MCF 10A (cell line): Measurements from ENCODE around the gene PTPN11. TPM values are rescaled to one million over a fixed set of nuclear protein-coding genes. Genes with fewer than 3 reads are reported as not detected.

Experiments used
- BruUV-seq: library from RNA; stranded (reverse); fragments of 400-500 nt; replicated peaks from 2 replicates; lab custom pipeline; 2021; lab: Mats Ljungman, UMichigan
- CTCF ChIA-PET: fragments of 300-600 bp; sonication (Branson Sonifier 250); formaldehyde crosslinking; extraction: SDS; loops from one replicate; lab custom pipeline; 2021; ENCODE audit warnings: antibody characterized with exemption, inconsistent platforms; lab: Yijun Ruan, JAX
- POLR2A ChIA-PET: fragments of 300-600, 350-650 bp; sonication (Branson Sonifier 250); formaldehyde crosslinking; extraction: SDS; loops from one replicate; lab custom pipeline; 2020; ENCODE audit warnings: antibody characterized with exemption, inconsistent platforms; lab: Yijun Ruan, JAX
- DNase-seq: peaks from one replicate; pipeline ENCODE4 v3.0.0-alpha.2; 2018; ENCODE audit not compliant: unreplicated experiment
- H3K27ac Mint-ChIP-seq: one replicate; pipeline ENCODE4 v1.8.0; 2022; ENCODE audit warnings: mild to moderate bottlenecking, low read depth, mixed read lengths; ENCODE audit not compliant: unreplicated experiment
- H3K27me3 Mint-ChIP-seq: one replicate; pipeline ENCODE4 v1.8.0; 2022; ENCODE audit warnings: mixed read lengths; ENCODE audit not compliant: insufficient read depth, unreplicated experiment
- H3K36me3 Mint-ChIP-seq: one replicate; pipeline ENCODE4 v1.8.0; 2022; ENCODE audit warnings: mild to moderate bottlenecking, moderate library complexity, mixed read lengths; ENCODE audit not compliant: insufficient read depth, unreplicated experiment
- H3K4me1 Mint-ChIP-seq: one replicate; pipeline ENCODE4 v1.8.0; 2022; ENCODE audit warnings: mixed read lengths; ENCODE audit not compliant: insufficient read depth, unreplicated experiment
- H3K4me3 Mint-ChIP-seq: one replicate; pipeline ENCODE4 v1.8.0; 2022; ENCODE audit warnings: mild to moderate bottlenecking, moderate library complexity, mixed read lengths; ENCODE audit not compliant: unreplicated experiment
- H3K9me3 Mint-ChIP-seq: one replicate; pipeline ENCODE4 v1.8.0; 2022; ENCODE audit warnings: mixed read lengths; ENCODE audit not compliant: unreplicated experiment
- CTCF ChIP-seq: fragments of 200-600 bp; IDR thresholded peaks from one replicate; pipeline ENCODE4 v1.8.0; 2022; ENCODE audit warnings: antibody characterized with exemption, mild to moderate bottlenecking; ENCODE audit not compliant: unreplicated experiment
- intact Hi-C: fragments of 100-400 bp; cut with micrococcal nuclease; formaldehyde crosslinking; loops from 2 replicates; pipeline ENCODE4 v1.14.1; 2022
- total RNA-seq: library from RNA; stranded (reverse); gene quantifications from 2 replicates; pipeline ENCODE4 v1.2.3, GENCODE V29; 2022

Gene PTPN11
- total RNA-seq, 1 experiment from 2014 or later = 164 TPM

GRCh38 chr12:112537710-112538396, 119.1 kb downstream of the PTPN11 start:
- no peak overlapping the region for H3K4me3 Mint-ChIP-seq
- no TSS peak for BruUV-seq
- intact Hi-C loops = no loop called here
- H3K36me3 Mint-ChIP-seq = no peaks in the 10 kb centered on the region
- ChIA-PET POLR2A (no interaction called here), CTCF (interaction anchor here (0.6 to 0.7 kb wide), 2 partner anchors 17 to 856 kb away, joined by 3 read pairs; no protein-coding TSS in a partner anchor)
- H3K9me3 Mint-ChIP-seq = no peaks in the 10 kb centered on the region
- no peak for DNase-seq
- peaks cover 11% of the 10 kb centered on the region for H3K27me3 Mint-ChIP-seq
- peaks cover 8% of the 10 kb centered on the region for H3K4me1 Mint-ChIP-seq
- TF ChIP-seq CTCF = no peak
- no peak overlapping the region for H3K27ac Mint-ChIP-seq

GRCh38 chr12:112538740-112539139, 120.0 kb downstream of the PTPN11 start:
- ChIA-PET POLR2A (no interaction called here), CTCF (interaction anchor here (0.7 kb wide), 1 partner anchor 13 kb away, joined by 6 read pairs; no protein-coding TSS in a partner anchor)
- Mint-ChIP-seq H3K4me3 (no peak overlapping the region), H3K9me3 (no peaks in the 10 kb centered on the region), H3K4me1 (peaks cover 8% of the 10 kb centered on the region), H3K36me3 (no peaks in the 10 kb centered on the region), H3K27ac (no peak overlapping the region), H3K27me3 (peaks cover 17% of the 10 kb centered on the region)
- BruUV-seq = no TSS peak
- intact Hi-C loops = no loop called here
- TF ChIP-seq CTCF = no peak
- no peak for DNase-seq

GRCh38 chr12:112539221-112539620, 120.5 kb downstream of the PTPN11 start:
- DNase-seq = no peak
- H3K9me3 Mint-ChIP-seq = no peaks in the 10 kb centered on the region
- BruUV-seq = no TSS peak
- POLR2A ChIA-PET = interaction anchor here (0.9 kb wide), 1 partner anchor 10 kb away, joined by 3 read pairs; no protein-coding TSS in a partner anchor
- H3K4me1 Mint-ChIP-seq = peaks cover 8% of the 10 kb centered on the region
- intact Hi-C loops = no loop called here
- no peak overlapping the region for H3K27ac Mint-ChIP-seq
- no peak overlapping the region for H3K4me3 Mint-ChIP-seq
- H3K36me3 Mint-ChIP-seq = no peaks in the 10 kb centered on the region
- H3K27me3 Mint-ChIP-seq = peaks cover 22% of the 10 kb centered on the region
- no peak for TF ChIP-seq CTCF
- CTCF ChIA-PET = interaction anchor here (0.6 to 0.7 kb wide), 3 partner anchors 13 to 122 kb away, joined by 3 to 6 read pairs (median 6); no protein-coding TSS in a partner anchor

- no peaks in the 10 kb centered on the region for H3K36me3 Mint-ChIP-seq
- ChIA-PET CTCF (interaction anchor here (0.7 to 0.8 kb wide), 2 partner anchors 16 to 508 kb away, joined by 3 read pairs; no protein-coding TSS in a partner anchor), POLR2A (interaction anchor here (0.6 to 0.9 kb wide), 3 partner anchors 9 to 211 kb away, joined by 3 read pairs; no protein-coding TSS in a partner anchor)
- H3K9me3 Mint-ChIP-seq = no peaks in the 10 kb centered on the region
- no TSS peak for BruUV-seq
- no peak for DNase-seq
- peaks cover 8% of the 10 kb centered on the region for H3K4me1 Mint-ChIP-seq
- H3K27ac Mint-ChIP-seq = no peak overlapping the region
- no peak overlapping the region for H3K4me3 Mint-ChIP-seq
- TF ChIP-seq CTCF = no peak
- intact Hi-C loops = no loop called here
- peaks cover 24% of the 10 kb centered on the region for H3K27me3 Mint-ChIP-seq
These were observed 121.3 kb downstream of the PTPN11 start for GRCh38 chr12:112540021-112540420.
